RWPE2 (cell line): ENCODE results near the gene ARF3.

Source experiments
- ATAC-seq: fragments of 200-7000 bp; cut with Tn5 transposase; 3 replicates; pipeline ENCODE4 v1.9.1; 2021; ENCODE audit warnings: low read depth
- DNase-seq: peaks from one replicate; pipeline ENCODE4 v3.0.0-alpha.2; 2020; ENCODE audit warnings: low spot score
- H3K27ac ChIP-seq: fragments of 450-650 bp; 2 replicates; pipeline ENCODE4 v1.5.1; 2017; ENCODE audit warnings: mild to moderate bottlenecking; ENCODE audit not compliant: poor library complexity, severe bottlenecking
- H3K27me3 ChIP-seq: fragments of 250-450 bp; sonication (Bioruptor Pico); 2 replicates; pipeline ENCODE4 v1.5.1; 2021; ENCODE audit warnings: mild to moderate bottlenecking, moderate library complexity; ENCODE audit not compliant: insufficient read depth, poor library complexity, severe bottlenecking
- H3K36me3 ChIP-seq: fragments of 250-450 bp; sonication (Bioruptor Pico); 2 replicates; pipeline ENCODE4 v1.5.1; 2020; ENCODE audit warnings: low read depth, mild to moderate bottlenecking, moderate library complexity
- H3K4me1 ChIP-seq: fragments of 250-450 bp; sonication (Bioruptor Pico); 2 replicates; pipeline ENCODE4 v1.5.1; 2021; ENCODE audit warnings: mild to moderate bottlenecking, moderate library complexity; ENCODE audit not compliant: insufficient read depth, poor library complexity, severe bottlenecking
- H3K4me3 ChIP-seq: fragments of 250-450 bp; sonication (Bioruptor Pico); 2 replicates; pipeline ENCODE4 v1.5.1; 2021; ENCODE audit warnings: mild to moderate bottlenecking, moderate library complexity; ENCODE audit not compliant: severe bottlenecking
- H3K9me3 ChIP-seq: fragments of 250-450 bp; sonication (Bioruptor Pico); 2 replicates; pipeline ENCODE4 v1.5.1; 2021; ENCODE audit warnings: mild to moderate bottlenecking, moderate library complexity; ENCODE audit not compliant: severe bottlenecking
- TF ChIP-seq, protein P1 (sequence below): fragments of 450-650 bp; IDR thresholded peaks from one replicate; pipeline ENCODE4 v1.5.1; 2017; ENCODE audit warnings: mild to moderate bottlenecking, moderate library complexity; ENCODE audit not compliant: poor library complexity, severe bottlenecking

The ARF3 gene

DNA sequence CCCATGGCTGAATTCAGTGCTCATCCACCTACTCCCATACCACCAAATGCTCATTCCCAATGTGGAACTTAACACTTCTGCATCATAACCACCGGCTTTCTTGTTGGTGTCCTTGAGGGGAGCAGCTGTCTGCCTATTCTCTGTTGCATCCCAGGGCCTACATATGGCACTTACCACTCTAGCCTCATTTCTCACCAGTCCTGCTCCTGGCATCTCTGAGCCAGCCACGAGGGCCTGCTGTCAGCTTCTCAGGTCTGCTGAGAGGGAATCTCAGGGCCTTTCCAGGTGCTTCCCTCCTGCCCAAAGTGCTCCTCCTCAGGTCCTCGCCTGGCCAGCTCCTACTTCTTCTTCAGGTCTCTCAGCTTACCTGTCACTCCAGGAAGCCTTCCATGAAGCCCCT is 67.6 kb downstream of the ARF3 start:
- Histone ChIP-seq H3K9me3 (no peaks in the 10 kb centered on the region), H3K4me3 (no peak overlapping the region), H3K27ac (no peak overlapping the region), H3K4me1 (peaks cover 3% of the 10 kb centered on the region), H3K36me3 (no peaks in the 10 kb centered on the region), H3K27me3 (peaks cover 15% of the 10 kb centered on the region)
- no peak for DNase-seq
- no peak for ATAC-seq
- TF ChIP-seq, protein P1, sequence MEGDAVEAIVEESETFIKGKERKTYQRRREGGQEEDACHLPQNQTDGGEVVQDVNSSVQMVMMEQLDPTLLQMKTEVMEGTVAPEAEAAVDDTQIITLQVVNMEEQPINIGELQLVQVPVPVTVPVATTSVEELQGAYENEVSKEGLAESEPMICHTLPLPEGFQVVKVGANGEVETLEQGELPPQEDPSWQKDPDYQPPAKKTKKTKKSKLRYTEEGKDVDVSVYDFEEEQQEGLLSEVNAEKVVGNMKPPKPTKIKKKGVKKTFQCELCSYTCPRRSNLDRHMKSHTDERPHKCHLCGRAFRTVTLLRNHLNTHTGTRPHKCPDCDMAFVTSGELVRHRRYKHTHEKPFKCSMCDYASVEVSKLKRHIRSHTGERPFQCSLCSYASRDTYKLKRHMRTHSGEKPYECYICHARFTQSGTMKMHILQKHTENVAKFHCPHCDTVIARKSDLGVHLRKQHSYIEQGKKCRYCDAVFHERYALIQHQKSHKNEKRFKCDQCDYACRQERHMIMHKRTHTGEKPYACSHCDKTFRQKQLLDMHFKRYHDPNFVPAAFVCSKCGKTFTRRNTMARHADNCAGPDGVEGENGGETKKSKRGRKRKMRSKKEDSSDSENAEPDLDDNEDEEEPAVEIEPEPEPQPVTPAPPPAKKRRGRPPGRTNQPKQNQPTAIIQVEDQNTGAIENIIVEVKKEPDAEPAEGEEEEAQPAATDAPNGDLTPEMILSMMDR, result no peak
